Measurements from ENCODE around the gene SPATA1.

DNA sequence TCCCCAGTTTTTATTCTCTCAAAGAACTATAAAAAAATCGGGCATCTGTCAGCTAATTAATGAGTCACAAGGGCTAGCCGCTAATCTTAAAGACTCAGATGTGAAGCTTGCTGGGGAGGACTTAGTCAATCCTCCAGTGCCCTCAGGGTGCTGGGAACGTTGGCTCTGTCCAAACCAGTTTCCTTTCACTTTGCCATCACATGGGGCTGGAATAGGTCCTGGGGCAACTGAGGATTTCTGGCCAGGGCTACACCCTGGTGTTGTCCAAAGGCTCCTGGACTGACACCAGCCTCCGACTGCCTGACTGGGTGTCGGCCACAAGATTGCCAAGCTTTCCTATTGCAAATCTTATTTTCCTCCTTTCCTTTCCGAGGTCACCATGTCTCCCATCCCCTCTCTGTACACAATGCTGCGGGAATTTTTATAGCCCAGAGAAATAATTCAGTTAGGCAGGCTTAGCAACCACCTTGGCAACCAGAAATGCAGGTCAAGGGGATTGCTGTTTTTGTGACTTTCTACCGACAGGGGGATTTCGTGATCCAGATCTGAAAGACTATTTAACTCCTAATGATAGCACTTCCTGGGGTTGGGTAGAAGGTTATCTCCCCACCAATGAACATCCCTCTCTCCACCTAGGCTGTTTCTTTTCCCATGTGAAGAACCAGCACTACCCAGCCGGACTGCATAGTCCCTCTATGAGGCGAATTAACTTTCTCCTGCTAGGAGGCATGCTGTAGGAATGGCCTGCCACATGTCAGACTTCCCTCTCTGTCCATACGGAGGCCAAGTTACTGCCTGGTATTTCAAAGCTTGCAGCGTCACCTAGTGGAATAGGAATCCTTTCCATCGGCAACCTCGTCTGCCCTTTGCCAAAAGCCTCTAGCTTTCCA, 98.0 kb downstream of the SPATA1 start:
- TF ChIP-seq CTCF (IDR thresholded peaks at IDR 0.05) = peak; percentile 33 to 37
- no peak for TF ChIP-seq POLR2A (IDR thresholded peaks at IDR 0.05)
- no peak for TF ChIP-seq EP300 (IDR thresholded peaks at IDR 0.05)
